GM19468 (cell line): Measurements from ENCODE around the gene ANKRD49.
A peak's percentile ranks its signal among the peaks of the same experiment; 100 is the strongest.

Experiments
- ATAC-seq: cut with Tn5 transposase; IDR thresholded peaks from one replicate; pipeline ENCODE4 v1.9.1; 2021; ENCODE audit warnings: mild to moderate bottlenecking, moderate library complexity, moderate number of reproducible peaks; ENCODE audit not compliant: unreplicated experiment; ENCODE audit errors: extremely low read depth

Gene ANKRD49

GRCh38 chr11:94493281-94494125 is at the start of gene ANKRD49, which contains the start of gene MRE11:
Gene ANKRD49 (plus strand): TSS chr11:94493984. CDS start chr11:94496694, 2,710 bp downstream.
Gene MRE11 (minus strand): TSS chr11:94493844. CDS start chr11:94492801, 1,043 bp downstream.
- ATAC-seq, result peak; percentile 100

DNA sequence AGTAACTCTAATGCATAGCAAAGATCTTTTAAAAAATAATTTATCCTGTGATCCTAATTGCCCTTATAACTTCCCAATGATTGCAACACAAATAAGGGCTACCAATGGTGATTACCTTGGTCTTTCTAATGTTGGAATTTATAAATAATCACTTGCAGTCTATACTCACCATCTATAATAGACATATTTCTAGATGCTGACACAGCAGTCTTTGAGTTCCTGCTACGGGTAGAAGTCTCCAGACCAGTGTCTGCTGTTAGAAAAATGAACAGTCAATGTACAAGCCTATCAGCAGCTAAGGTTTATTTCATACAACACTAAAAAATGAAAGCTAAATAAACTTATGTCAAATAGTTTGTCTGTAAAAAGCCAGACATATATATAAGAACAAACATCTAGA is 48.1 kb upstream of the ANKRD49 start:
- ATAC-seq, result no peak

DNA sequence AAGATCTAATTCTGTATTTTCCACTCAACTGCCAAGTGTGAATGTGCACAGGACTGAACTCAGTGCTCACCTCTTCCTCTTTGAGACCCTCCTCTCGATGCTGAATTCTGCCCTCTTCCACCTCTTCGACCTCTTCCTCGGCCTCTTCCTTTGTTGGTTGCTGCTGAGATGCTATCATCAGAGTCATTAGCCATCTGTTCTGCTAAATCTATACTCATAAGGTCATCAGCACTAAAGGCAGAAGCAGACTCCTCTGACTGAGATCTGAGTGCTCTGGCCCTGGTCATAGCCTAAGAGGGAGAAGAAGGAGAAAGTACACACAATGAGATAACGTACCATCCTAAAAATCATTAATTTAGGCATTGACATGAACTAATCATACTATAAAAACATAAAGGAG is 46.6 kb upstream of the ANKRD49 start:
- no peak for ATAC-seq

- ATAC-seq, result no peak
Measured at GRCh38 chr11:94449029-94449428, 44.8 kb upstream of the ANKRD49 start.

GRCh38 chr11:94449437-94449836 is 44.3 kb upstream of the ANKRD49 start:
- ATAC-seq, result no peak

DNA sequence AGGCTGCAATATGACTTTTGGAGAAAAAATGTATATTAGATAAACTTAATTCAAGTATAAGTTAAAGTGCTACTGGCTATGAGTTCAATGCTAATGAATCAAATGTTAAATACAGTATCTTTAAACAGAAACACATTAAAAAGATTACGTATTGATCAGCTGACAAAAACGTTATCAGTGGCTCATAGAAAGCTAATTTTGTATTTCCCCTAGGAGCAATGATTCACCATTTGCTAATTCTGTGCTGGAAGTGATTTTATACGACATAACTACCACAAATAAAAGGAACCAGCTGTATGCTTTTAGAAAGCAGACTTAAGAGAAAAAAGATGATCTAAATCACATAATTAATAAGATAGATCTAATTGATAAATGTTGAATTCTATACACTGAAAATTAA is 43.7 kb upstream of the ANKRD49 start:
- no peak for ATAC-seq

- no peak for ATAC-seq
Measured at GRCh38 chr11:94452988-94453387, 40.8 kb upstream of the ANKRD49 start.

DNA sequence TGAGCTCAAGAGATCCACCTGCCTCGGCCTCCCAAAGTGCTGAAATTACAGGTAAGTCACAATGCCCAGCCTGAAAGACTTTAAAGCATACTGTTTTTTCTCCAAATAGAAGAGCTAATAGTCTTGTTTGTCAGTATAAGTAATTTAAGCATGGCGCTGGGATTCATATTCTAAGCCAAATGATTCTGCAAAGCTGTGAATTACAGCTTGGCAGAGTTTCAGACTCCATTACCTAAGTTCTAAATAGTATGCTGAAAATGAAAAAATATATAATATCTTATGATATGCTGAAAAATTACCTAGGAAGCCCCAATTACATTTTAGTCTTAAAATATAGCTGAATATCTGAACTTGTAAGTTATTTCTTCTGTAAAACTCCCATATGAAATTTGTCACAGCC is 39.5 kb upstream of the ANKRD49 start:
- no peak for ATAC-seq

- no peak for ATAC-seq
Measured at GRCh38 chr11:94455861-94456260, 37.9 kb upstream of the ANKRD49 start.

- no peak for ATAC-seq
Measured at GRCh38 chr11:94457118-94458029, 36.4 kb upstream of the ANKRD49 start.

GRCh38 chr11:94459576-94459975 is 34.2 kb upstream of the ANKRD49 start:
- ATAC-seq, result no peak

- ATAC-seq, result peak; percentile 86
Measured at GRCh38 chr11:94469416-94469815, 24.4 kb upstream of the ANKRD49 start.

- ATAC-seq, result peak; percentile 61
Measured at GRCh38 chr11:94472916-94473799, 20.6 kb upstream of the ANKRD49 start.

DNA sequence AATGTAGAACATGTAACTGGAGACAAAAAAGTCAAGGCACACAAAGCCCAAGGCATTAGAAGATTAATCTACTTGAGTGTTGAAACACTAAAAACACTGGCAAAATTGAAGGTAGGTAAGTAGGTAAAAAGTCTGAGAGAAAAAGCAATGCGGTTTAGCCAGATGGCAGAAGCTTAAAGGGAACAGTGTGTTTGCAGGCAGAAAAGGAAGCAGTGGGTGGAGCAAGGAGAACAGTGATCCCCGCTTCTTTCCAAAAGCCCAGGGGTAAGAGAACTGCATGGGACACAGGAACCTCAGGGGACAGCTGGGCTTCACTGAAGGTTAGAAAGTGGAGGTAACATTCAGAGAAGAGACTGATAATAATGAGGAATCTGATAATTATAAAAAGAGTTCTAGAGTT is 16.2 kb upstream of the ANKRD49 start:
- ATAC-seq, result no peak

DNA sequence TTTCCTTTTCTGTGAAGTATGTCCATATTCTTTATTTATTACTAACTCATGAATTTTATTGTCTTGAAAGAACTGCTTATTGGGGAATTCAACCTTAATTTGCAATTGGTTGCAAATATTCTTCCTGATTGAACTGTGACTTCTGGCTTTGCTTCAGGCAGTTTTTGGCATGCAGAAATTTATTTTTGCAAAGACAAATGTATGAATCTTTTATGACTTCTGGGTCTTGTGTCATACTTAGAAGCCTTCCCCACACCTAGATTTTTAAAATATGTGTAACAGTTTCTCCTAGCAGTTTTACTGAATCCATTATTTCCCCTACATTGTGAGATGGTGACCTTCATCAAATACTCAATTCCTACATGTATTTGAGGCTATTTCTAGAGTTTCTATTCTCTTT is 12.4 kb upstream of the ANKRD49 start:
- ATAC-seq, result no peak

GRCh38 chr11:94486068-94486467 is 7.7 kb upstream of the ANKRD49 start:
- ATAC-seq, result no peak

GRCh38 chr11:94494126-94494680 is 419 bp downstream of the ANKRD49 start:
- peak; percentile 5 for ATAC-seq

DNA sequence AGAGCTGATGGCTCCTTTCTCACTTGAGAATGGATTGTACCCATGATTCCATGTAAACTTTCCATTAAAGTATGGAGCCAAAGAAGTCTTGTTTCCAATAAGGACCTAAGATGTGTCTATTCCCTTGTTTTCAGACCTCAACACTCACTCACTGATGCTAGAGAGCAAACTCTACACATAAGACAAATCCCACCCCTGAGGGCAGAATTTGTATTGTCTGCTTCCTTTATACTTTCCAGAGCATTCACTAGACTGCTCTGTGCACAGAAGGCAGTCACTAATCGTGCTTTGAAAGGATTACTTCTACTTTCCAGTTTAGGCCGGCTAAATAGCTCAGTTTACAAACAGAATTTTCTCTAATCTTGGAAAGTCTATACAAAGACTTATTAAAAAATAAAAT is 6.4 kb downstream of the ANKRD49 start:
- no peak for ATAC-seq

GRCh38 chr11:94501522-94501921 is 7.7 kb downstream of the ANKRD49 start:
- no peak for ATAC-seq
